Measurements from ENCODE around the gene LRP11. TPM values are rescaled to one million over a fixed set of nuclear protein-coding genes. Genes with fewer than 3 reads are reported as not detected.
A peak's percentile ranks its signal among the peaks of the same experiment; 100 is the strongest.

Gene LRP11
- total and polyA plus RNA-seq, 9 of the 15 experiments (the other 6 are each of a cell fraction or from before 2014, with no cell fraction given): 0.51 to 3.5 (median 2.4) TPM

- no peak for TF ChIP-seq TSHZ1 (CRISPR knock-in tag; IDR thresholded peaks at IDR 0.05)
- no peak for TF ChIP-seq FOXP4 (CRISPR knock-in tag; IDR thresholded peaks at IDR 0.05; ENCODE audit: borderline replicate concordance)
- TF ChIP-seq SMAD2 (IDR thresholded peaks at IDR 0.05; ENCODE audit: low read depth, low read length): no peak
- TF ChIP-seq TRIM28 (IDR thresholded peaks at IDR 0.05): no peak
- no peak for TF ChIP-seq RBM34 (IDR thresholded peaks at IDR 0.05; ENCODE audit: borderline replicate concordance, insufficient read depth, low read length)
- TF ChIP-seq SIX5 (IDR thresholded peaks at IDR 0.05; ENCODE audit: borderline replicate concordance in 1 of 2, insufficient read depth in 1 of 2, low read depth in 1 of 2, low read length in 2 of 2): no peak
- no peak for TF ChIP-seq ZNF57 (CRISPR knock-in tag; IDR thresholded peaks at IDR 0.05)
- TF ChIP-seq TAF7 (tag; IDR thresholded peaks at IDR 0.05): no peak
- no peak for TF ChIP-seq TGIF2 (CRISPR knock-in tag; IDR thresholded peaks at IDR 0.05)
- TF ChIP-seq MTA1 (IDR thresholded peaks at IDR 0.05; ENCODE audit: borderline replicate concordance): no peak
- TF ChIP-seq RBM14 (IDR thresholded peaks at IDR 0.05; ENCODE audit: borderline replicate concordance, insufficient read depth, low read depth, low read length): no peak
- no peak for TF ChIP-seq RBM39 (optimal IDR thresholded peaks at IDR 0.05; ENCODE audit: low read depth, low read length)
- peak; percentile 59 for TF ChIP-seq L3MBTL2 (IDR thresholded peaks at IDR 0.05)
- no peak for TF ChIP-seq ETV6 (IDR thresholded peaks at IDR 0.05; ENCODE audit: borderline replicate concordance in 1 of 2, low read depth in 2 of 2, low read length in 1 of 2)
- TF ChIP-seq ETV6 (CRISPR knock-in tag; IDR thresholded peaks at IDR 0.05; ENCODE audit: borderline replicate concordance): no peak
- no peak for TF ChIP-seq ZNF609 (CRISPR knock-in tag; IDR thresholded peaks at IDR 0.05; ENCODE audit: borderline replicate concordance)
Measured at GRCh38 chr6:149869275-149869892, 5.2 kb upstream of the LRP11 start (continued).
